Measurements from ENCODE around the gene PRPS1L1. TPM values are rescaled to one million over a fixed set of nuclear protein-coding genes. Genes with fewer than 3 reads are reported as not detected.

Gene PRPS1L1
- total RNA-seq, 1 donor from 2014 or later: not detected

DNA sequence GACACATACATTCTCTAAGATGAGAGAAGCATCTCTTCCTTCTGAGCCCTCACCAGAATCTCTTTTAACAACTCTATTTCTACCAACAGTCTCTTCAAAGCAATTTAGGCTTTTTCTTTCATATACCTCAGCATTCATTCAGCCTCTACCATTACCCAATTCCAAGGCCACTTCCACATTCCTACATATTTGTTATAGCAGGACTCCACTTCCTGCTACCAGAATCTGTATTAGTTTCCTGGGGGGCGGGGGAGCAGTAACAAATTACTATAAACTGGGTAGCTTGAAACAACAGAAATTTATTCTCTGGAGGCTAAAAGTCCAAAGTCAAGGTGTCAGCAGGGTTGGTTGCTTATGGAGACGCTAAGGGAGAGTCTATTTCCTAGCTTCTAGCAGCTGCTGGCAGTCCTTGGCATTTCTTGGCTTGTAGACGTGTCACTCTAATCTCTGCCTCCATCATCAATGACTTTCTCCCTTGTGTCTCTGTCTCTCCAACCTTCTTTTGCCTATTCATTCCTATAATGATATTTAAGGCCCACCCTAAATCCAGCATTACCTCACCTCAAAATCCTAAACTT lies 7.4 kb downstream of the PRPS1L1 start:
- no peak overlapping the region for H3K4me3 ChIP-seq (ENCODE audit: low read depth, low read length)
- H3K36me3 ChIP-seq (ENCODE audit: control insufficient read depth, insufficient read depth, low read length): no peaks in the 10 kb centered on the region
- TF ChIP-seq CTCF (IDR thresholded peaks at IDR 0.05; ENCODE audit: insufficient read depth, low read length, poor library complexity, severe bottlenecking): no peak
- DNase-seq (ENCODE audit: low read depth): no peak
- no peaks in the 10 kb centered on the region for H3K27me3 ChIP-seq (ENCODE audit: control insufficient read depth, insufficient read depth, low read length)

DNA sequence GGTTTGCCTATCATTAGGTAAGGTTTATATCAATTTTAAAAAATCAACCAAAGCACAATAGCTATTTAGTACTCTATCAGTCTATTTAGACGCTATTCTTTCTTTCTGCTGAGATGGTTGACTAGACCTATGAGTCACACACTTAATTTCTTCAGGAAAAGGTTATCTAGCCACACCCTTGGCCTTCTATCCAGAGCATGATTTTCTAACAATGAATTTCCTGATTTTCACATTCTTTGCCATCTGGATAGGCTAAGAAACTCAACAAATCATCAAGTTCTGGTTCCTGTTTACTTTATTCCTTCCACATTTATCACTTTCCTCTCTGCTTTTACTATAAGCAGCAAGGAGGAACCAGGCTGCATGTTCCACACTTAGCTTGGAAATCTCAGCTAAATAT lies 8.1 kb downstream of the PRPS1L1 start:
- H3K36me3 ChIP-seq (ENCODE audit: control insufficient read depth, insufficient read depth, low read length): no peaks in the 10 kb centered on the region
- no peak for TF ChIP-seq CTCF (IDR thresholded peaks at IDR 0.05; ENCODE audit: insufficient read depth, low read length, poor library complexity, severe bottlenecking)
- no peak overlapping the region for H3K4me3 ChIP-seq (ENCODE audit: low read depth, low read length)
- DNase-seq (ENCODE audit: low read depth): peak; percentile 41
- no peaks in the 10 kb centered on the region for H3K27me3 ChIP-seq (ENCODE audit: control insufficient read depth, insufficient read depth, low read length)

DNA sequence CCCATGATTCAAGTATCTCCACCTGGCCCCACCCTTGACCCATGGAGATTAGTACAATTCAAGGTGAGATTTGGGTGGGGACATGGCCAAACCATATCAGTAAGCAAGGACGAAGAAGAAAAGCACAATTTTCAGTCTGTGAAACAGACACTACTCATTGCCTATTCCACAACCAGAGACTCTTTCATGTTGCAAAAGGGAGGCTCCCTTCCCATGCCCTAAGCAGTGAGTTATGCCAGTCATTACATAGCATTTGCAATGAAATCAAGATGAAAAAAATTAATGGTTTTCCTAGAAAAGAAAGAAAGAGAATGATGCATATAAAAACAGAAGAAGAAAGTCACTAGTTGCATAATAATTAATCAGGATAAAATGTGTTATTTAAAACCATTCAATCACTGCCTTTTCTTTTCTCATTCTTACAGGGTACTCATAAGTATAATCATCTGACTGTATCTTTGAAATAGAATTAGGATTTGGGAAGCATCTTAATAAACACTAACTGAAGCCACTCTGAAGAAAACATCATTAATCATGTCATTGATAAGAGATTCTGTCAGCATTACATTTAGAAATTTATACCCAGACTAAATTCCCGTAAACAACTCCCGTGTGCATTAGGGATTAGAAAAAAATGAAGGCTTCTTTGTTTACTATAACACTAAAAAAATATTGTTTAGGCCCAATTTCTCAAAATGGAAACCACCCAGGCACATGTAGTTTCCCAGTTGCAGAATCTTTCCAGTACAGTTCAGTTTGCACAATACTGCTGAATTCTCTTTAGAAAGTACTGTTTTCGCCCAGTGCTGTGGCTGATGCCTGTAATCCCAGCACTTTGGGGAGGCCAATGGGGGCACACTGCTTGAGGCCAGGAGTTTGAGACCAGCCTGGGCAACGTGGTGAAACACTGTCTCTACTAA lies 9.1 kb downstream of the PRPS1L1 start:
- Histone ChIP-seq H3K27me3 (ENCODE audit: control insufficient read depth, insufficient read depth, low read length) (no peaks in the 10 kb centered on the region), H3K36me3 (ENCODE audit: control insufficient read depth, insufficient read depth, low read length) (no peaks in the 10 kb centered on the region), H3K4me3 (ENCODE audit: low read depth, low read length) (no peak overlapping the region)
- no peak for TF ChIP-seq CTCF (IDR thresholded peaks at IDR 0.05; ENCODE audit: insufficient read depth, low read length, poor library complexity, severe bottlenecking)
- DNase-seq (ENCODE audit: low read depth): no peak

DNA sequence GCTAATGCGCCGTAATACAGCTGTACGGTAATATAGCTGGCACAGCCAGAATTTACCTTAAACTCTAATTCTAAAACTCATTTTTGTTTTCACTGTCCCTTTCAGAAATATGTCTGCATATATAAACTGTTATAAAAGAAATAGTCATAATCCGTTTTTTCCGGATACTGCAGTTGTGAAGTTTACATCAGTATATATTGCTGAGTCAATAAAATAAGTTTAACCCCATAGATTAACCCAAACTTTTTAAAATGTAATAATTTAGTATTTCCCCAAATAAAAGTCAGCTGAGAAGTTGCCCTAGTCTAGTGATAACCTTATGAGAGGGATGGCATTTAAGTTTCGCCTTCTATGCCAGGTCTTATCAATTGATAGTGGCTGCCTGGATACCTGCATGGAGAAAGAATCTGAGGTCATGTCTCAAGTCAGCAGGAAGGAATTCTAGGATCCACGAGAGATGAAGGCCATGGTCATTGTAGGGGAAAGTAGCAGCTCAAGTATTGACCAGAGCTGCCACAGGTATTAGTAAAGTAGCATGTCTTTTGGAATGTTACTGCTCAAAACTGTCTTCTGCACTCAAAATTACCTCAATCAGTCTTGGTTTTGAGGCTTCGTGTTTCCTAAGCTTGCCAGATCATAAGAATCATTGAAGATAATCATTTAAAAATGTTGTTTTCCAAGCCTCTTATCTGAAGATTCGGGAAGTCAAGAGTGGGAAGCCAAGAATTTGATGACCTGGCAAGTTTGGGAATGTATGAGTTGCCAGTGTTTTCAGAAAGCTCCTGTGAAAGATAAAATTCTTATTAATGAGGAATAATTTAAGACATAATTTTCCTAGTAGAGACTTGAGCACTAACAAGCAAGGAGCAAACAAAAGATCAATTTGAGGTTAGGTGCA lies 10.8 kb downstream of the PRPS1L1 start:
- no peak for DNase-seq (ENCODE audit: low read depth)
- H3K36me3 ChIP-seq (ENCODE audit: control insufficient read depth, insufficient read depth, low read length): no peaks in the 10 kb centered on the region
- no peak overlapping the region for H3K4me3 ChIP-seq (ENCODE audit: low read depth, low read length)
- no peak for TF ChIP-seq CTCF (IDR thresholded peaks at IDR 0.05; ENCODE audit: insufficient read depth, low read length, poor library complexity, severe bottlenecking)
- no peaks in the 10 kb centered on the region for H3K27me3 ChIP-seq (ENCODE audit: control insufficient read depth, insufficient read depth, low read length)

DNA sequence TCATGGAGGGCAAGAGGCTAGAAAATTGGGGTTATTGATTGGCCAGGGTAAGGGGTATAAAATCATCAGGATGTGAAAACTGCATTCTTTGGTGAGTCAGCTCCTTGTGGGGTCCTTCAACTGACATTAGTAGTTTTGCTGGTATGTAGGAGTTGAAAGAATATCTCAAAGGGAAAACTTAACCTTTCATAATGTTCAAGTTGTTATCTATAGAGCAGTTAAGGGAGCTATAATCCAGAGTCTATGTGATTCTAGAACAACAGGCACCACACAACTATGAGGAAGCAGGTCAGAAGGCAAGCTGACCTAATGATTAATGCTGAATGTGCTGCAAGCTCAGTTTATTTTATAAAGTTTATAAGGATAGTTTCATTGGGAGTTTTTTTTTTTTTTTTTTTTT lies 13.7 kb downstream of the PRPS1L1 start:
- no peak for DNase-seq (ENCODE audit: low read depth)
- no peaks in the 10 kb centered on the region for H3K36me3 ChIP-seq (ENCODE audit: control insufficient read depth, insufficient read depth, low read length)
- no peak for TF ChIP-seq CTCF (IDR thresholded peaks at IDR 0.05; ENCODE audit: insufficient read depth, low read length, poor library complexity, severe bottlenecking)
- no peaks in the 10 kb centered on the region for H3K27me3 ChIP-seq (ENCODE audit: control insufficient read depth, insufficient read depth, low read length)
- H3K4me3 ChIP-seq (ENCODE audit: low read depth, low read length): no peak overlapping the region

All from kidney epithelial cell (primary cell).